ENCODE data around the gene ACOT4. TPM values are rescaled to one million over a fixed set of nuclear protein-coding genes. Genes with fewer than 3 reads are reported as not detected.
"Not testable (repeated sequence)": the region's sequence is repeated elsewhere in the genome, so short reads cannot be mapped to it uniquely, and the experiment has no call there.

ACOT4 gene
- total and polyA plus RNA-seq, 4 donors, result 1.1 to 1.8 (median 1.4) TPM

- not testable (repeated sequence) for DNase-seq (ENCODE audit: low read depth in 4 of 6, low spot score in 6 of 6); H3K27me3 ChIP-seq (ENCODE audit: control insufficient read depth, insufficient read depth, low read length); H3K4me3 ChIP-seq (ENCODE audit: low read depth, low read length); H3K27ac ChIP-seq (ENCODE audit: low read depth, low read length); H3K9me3 ChIP-seq (ENCODE audit: control insufficient read depth, insufficient read depth, low read length)
- 100% methylated on average over 1 of the region's 4 CpGs for WGBS (ENCODE audit: insufficient coverage)
- H3K4me1 ChIP-seq (ENCODE audit: control insufficient read depth, insufficient read depth, low read length), result peaks cover 11% of the 10 kb centered on the region
- peaks cover 14% of the 10 kb centered on the region for H3K36me3 ChIP-seq (ENCODE audit: control insufficient read depth, insufficient read depth, low read length)
These were observed 17.9 kb upstream of the ACOT4 start for GRCh38 chr14:73573740-73574139.

- 100% methylated on average over 2 of the region's 7 CpGs for WGBS (ENCODE audit: insufficient coverage)
- DNase-seq (ENCODE audit: low read depth in 4 of 6, low spot score in 6 of 6); H3K9me3 ChIP-seq (ENCODE audit: control insufficient read depth, insufficient read depth, low read length); H3K4me3 ChIP-seq (ENCODE audit: low read depth, low read length); H3K27ac ChIP-seq (ENCODE audit: low read depth, low read length); H3K27me3 ChIP-seq (ENCODE audit: control insufficient read depth, insufficient read depth, low read length): not testable (repeated sequence)
- Histone ChIP-seq H3K4me1 (ENCODE audit: control insufficient read depth, insufficient read depth, low read length) (peaks cover 11% of the 10 kb centered on the region), H3K36me3 (ENCODE audit: control insufficient read depth, insufficient read depth, low read length) (peaks cover 19% of the 10 kb centered on the region)
These were observed 17.4 kb upstream of the ACOT4 start for GRCh38 chr14:73574251-73574650.

GRCh38 chr14:73576391-73576790 is 15.3 kb upstream of the ACOT4 start:
- DNase-seq (ENCODE audit: low read depth in 4 of 6, low spot score in 6 of 6), result no peak
- no peaks in the 10 kb centered on the region for H3K9me3 ChIP-seq (ENCODE audit: control insufficient read depth, insufficient read depth, low read length)
- no peak overlapping the region for H3K4me3 ChIP-seq (ENCODE audit: low read depth, low read length)
- H3K4me1 ChIP-seq (ENCODE audit: control insufficient read depth, insufficient read depth, low read length), result no peaks in the 10 kb centered on the region
- peaks cover 27% of the 10 kb centered on the region for H3K36me3 ChIP-seq (ENCODE audit: control insufficient read depth, insufficient read depth, low read length)
- WGBS (ENCODE audit: insufficient coverage), result 100% methylated on average over 2 of the region's 3 CpGs
- no peaks in the 10 kb centered on the region for H3K27me3 ChIP-seq (ENCODE audit: control insufficient read depth, insufficient read depth, low read length)
- H3K27ac ChIP-seq (ENCODE audit: low read depth, low read length), result no peak overlapping the region

GRCh38 chr14:73577214-73577613 is 14.5 kb upstream of the ACOT4 start:
- not testable (repeated sequence) for H3K4me1 ChIP-seq (ENCODE audit: control insufficient read depth, insufficient read depth, low read length); H3K4me3 ChIP-seq (ENCODE audit: low read depth, low read length); H3K27ac ChIP-seq (ENCODE audit: low read depth, low read length); H3K27me3 ChIP-seq (ENCODE audit: control insufficient read depth, insufficient read depth, low read length); H3K9me3 ChIP-seq (ENCODE audit: control insufficient read depth, insufficient read depth, low read length); DNase-seq (ENCODE audit: low read depth in 4 of 6, low spot score in 6 of 6)
- no CpG with 5 or more reads among the region's 2 CpGs for WGBS (ENCODE audit: insufficient coverage)
- peaks cover 27% of the 10 kb centered on the region for H3K36me3 ChIP-seq (ENCODE audit: control insufficient read depth, insufficient read depth, low read length)

DNA sequence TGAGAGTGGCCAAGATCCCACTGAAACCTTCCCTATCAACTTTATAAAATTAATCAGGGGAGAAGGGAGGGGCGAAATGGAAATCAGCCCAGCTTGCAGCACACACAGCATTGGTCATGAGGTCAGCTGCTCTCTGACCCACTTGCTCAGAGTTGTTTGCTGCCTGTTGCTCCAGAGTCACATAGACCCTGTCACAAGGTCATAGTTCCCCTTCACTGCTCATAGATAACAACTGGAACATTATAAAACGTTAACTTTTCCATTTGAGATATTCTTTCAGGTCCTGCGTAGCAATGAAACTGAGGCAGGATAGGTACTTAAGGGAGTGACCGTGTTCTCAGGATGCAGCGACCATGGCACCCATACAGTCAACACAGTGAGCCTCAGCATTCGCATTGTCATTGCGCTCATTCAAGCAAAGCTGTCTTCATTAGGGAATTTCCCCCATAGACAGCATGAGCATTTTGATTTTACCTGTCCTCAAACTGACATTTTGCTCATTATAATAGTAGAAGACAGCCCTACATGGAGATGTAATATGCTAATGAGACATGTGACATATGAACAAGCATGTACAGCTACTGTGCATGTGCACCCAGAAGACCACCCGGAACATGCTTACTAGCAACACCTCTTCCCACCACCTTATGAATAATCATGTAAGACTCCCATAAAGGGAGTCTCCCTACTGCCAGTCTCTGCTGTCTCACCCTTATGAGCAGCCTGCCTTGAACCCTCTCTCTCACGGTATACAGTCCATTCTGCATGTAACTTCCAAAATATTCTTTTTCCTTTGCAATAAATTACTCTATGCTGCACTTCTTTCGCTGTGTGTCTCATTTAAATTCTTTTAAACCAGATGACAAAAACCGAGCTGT is 9.3 kb upstream of the ACOT4 start:
- not testable (repeated sequence) for H3K4me3 ChIP-seq (ENCODE audit: low read depth, low read length); H3K27ac ChIP-seq (ENCODE audit: low read depth, low read length); H3K27me3 ChIP-seq (ENCODE audit: control insufficient read depth, insufficient read depth, low read length); DNase-seq (ENCODE audit: low read depth in 4 of 6, low spot score in 6 of 6); H3K9me3 ChIP-seq (ENCODE audit: control insufficient read depth, insufficient read depth, low read length); H3K4me1 ChIP-seq (ENCODE audit: control insufficient read depth, insufficient read depth, low read length)
- peaks cover 19% of the 10 kb centered on the region for H3K36me3 ChIP-seq (ENCODE audit: control insufficient read depth, insufficient read depth, low read length)
- WGBS (ENCODE audit: insufficient coverage), result 90% methylated on average over 3 of the region's 11 CpGs

- WGBS (ENCODE audit: insufficient coverage), result no CpG with 5 or more reads among the region's 1 CpG
These were observed 3.0 kb upstream of the ACOT4 start for GRCh38 chr14:73588695-73589094.

GRCh38 chr14:73589116-73589515 is 2.6 kb upstream of the ACOT4 start:
- H3K27ac ChIP-seq (ENCODE audit: low read depth, low read length), result no peak overlapping the region
- peaks cover 7% of the 10 kb centered on the region for H3K27me3 ChIP-seq (ENCODE audit: control insufficient read depth, insufficient read depth, low read length)
- no peaks in the 10 kb centered on the region for H3K9me3 ChIP-seq (ENCODE audit: control insufficient read depth, insufficient read depth, low read length)
- H3K4me1 ChIP-seq (ENCODE audit: control insufficient read depth, insufficient read depth, low read length), result peaks cover 6% of the 10 kb centered on the region
- no peaks in the 10 kb centered on the region for H3K36me3 ChIP-seq (ENCODE audit: control insufficient read depth, insufficient read depth, low read length)
- no peak for DNase-seq (ENCODE audit: low read depth in 4 of 6, low spot score in 6 of 6)
- 100% methylated on average over 2 of the region's 4 CpGs for WGBS (ENCODE audit: insufficient coverage)
- H3K4me3 ChIP-seq (ENCODE audit: low read depth, low read length), result no peak overlapping the region

More at GRCh38 chr14:73588695-73589094, 3.0 kb upstream of the ACOT4 start:
- no peak for DNase-seq (ENCODE audit: low read depth in 4 of 6, low spot score in 6 of 6)
- no peaks in the 10 kb centered on the region for H3K36me3 ChIP-seq (ENCODE audit: control insufficient read depth, insufficient read depth, low read length)
- no peaks in the 10 kb centered on the region for H3K9me3 ChIP-seq (ENCODE audit: control insufficient read depth, insufficient read depth, low read length)
- peaks cover 7% of the 10 kb centered on the region for H3K27me3 ChIP-seq (ENCODE audit: control insufficient read depth, insufficient read depth, low read length)
- H3K27ac ChIP-seq (ENCODE audit: low read depth, low read length), result no peak overlapping the region
- H3K4me3 ChIP-seq (ENCODE audit: low read depth, low read length), result no peak overlapping the region
- peaks cover 6% of the 10 kb centered on the region for H3K4me1 ChIP-seq (ENCODE audit: control insufficient read depth, insufficient read depth, low read length)

DNA sequence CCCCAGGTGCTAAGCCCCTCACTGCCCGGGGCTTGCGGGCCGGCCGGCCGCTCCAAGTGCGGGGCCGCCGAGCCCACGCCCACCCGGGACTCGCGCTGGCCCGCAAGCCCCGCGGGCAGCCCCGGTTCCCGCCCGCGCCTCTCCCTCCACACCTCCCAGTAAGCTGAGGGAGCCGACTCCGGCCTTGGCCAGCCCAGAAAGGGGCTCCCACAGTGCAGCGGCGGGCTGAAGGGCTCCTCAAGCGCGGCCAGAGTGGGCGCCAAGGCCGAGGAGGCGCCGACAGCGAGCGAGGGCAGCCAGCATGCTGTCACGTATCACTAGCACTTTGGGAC is 1.0 kb upstream of the ACOT4 start:
- not testable (repeated sequence) for H3K9me3 ChIP-seq (ENCODE audit: control insufficient read depth, insufficient read depth, low read length); H3K4me1 ChIP-seq (ENCODE audit: control insufficient read depth, insufficient read depth, low read length); H3K4me3 ChIP-seq (ENCODE audit: low read depth, low read length); H3K27ac ChIP-seq (ENCODE audit: low read depth, low read length); H3K27me3 ChIP-seq (ENCODE audit: control insufficient read depth, insufficient read depth, low read length); DNase-seq (ENCODE audit: low read depth in 4 of 6, low spot score in 6 of 6); H3K36me3 ChIP-seq (ENCODE audit: control insufficient read depth, insufficient read depth, low read length)
- 99% methylated on average over 14 of the region's 32 CpGs for WGBS (ENCODE audit: insufficient coverage)

DNA sequence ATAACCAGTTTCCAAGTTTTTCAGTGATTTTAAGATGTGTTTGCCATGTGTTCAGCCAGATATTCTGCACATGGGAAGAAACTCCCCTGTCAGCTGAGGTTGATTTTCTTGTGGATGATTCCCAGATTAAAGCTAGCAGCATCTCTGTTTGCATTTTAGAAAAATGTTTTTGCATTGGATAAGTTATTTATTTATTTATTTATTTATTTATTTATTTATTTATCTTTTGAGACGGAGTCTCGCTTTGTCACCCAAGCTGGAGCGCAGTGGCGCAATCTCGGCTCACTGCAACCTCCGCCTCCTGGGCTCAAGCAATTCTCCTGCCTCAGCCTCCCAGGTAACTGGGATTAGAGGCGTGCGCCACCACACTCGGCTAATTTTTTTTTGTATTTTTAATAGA is 2.8 kb downstream of the ACOT4 start:
- DNase-seq (ENCODE audit: low read depth in 4 of 6, low spot score in 6 of 6), result no peak
- Histone ChIP-seq H3K27ac (ENCODE audit: low read depth, low read length) (no peak overlapping the region), H3K4me1 (ENCODE audit: control insufficient read depth, insufficient read depth, low read length) (peaks cover 6% of the 10 kb centered on the region), H3K4me3 (ENCODE audit: low read depth, low read length) (no peak overlapping the region), H3K27me3 (ENCODE audit: control insufficient read depth, insufficient read depth, low read length) (peaks cover 7% of the 10 kb centered on the region), H3K9me3 (ENCODE audit: control insufficient read depth, insufficient read depth, low read length) (no peaks in the 10 kb centered on the region), H3K36me3 (ENCODE audit: control insufficient read depth, insufficient read depth, low read length) (no peaks in the 10 kb centered on the region)
- no CpG with 5 or more reads among the region's 9 CpGs for WGBS (ENCODE audit: insufficient coverage)

DNA sequence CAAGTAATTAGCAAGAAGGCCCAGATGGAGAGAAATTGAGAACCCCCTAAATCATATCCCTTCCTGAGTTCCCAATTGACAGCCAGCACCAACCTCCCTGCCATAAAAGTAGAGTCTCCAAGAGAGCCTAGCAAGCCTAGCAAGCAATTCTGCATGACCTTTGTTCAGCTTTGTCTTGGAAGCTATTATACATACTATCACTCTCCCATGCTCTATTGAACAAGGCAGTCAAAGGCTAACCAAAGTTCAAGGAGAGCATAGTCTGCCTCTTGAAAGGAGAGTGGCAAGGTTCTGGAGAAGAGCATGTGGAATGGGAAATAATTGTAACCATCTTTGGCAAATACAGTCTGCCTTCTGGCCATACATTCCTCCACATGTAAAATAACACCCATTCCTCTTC is 7.8 kb downstream of the ACOT4 start:
- Histone ChIP-seq H3K4me1 (ENCODE audit: control insufficient read depth, insufficient read depth, low read length) (no peaks in the 10 kb centered on the region), H3K36me3 (ENCODE audit: control insufficient read depth, insufficient read depth, low read length) (no peaks in the 10 kb centered on the region), H3K9me3 (ENCODE audit: control insufficient read depth, insufficient read depth, low read length) (no peaks in the 10 kb centered on the region), H3K27ac (ENCODE audit: low read depth, low read length) (no peak overlapping the region), H3K4me3 (ENCODE audit: low read depth, low read length) (no peak overlapping the region), H3K27me3 (ENCODE audit: control insufficient read depth, insufficient read depth, low read length) (no peaks in the 10 kb centered on the region)
- no peak for DNase-seq (ENCODE audit: low read depth in 4 of 6, low spot score in 6 of 6)
